H1 (cell line): Measurements from ENCODE around the gene GLIPR1. TPM values are rescaled to one million over a fixed set of nuclear protein-coding genes. Genes with fewer than 3 reads are reported as not detected.

Source experiments
- CTCF ChIA-PET: fragments of 300-600 bp; sonication (Branson Sonifier 250); formaldehyde crosslinking; loops from one replicate; lab custom pipeline; 2021; ENCODE audit not compliant: partially characterized antibody; lab: Charles Lee
- POLR2A ChIA-PET: fragments of 300-600 bp; sonication (Branson Sonifier 250); formaldehyde crosslinking; loops from one replicate; lab custom pipeline; 2021; ENCODE audit warnings: inconsistent platforms; ENCODE audit not compliant: partially characterized antibody; lab: Charles Lee
- DNase-seq, 2 experiments: peaks; one replicate each; pipeline versions ENCODE4 v3.0.0 to v3.0.0-alpha.2; 2010 to 2022; ENCODE audit warnings: low spot score in 2 of 2, low read depth in 1 of 2, mixed read lengths in 1 of 2
- FAIRE-seq: peaks from 2 replicates; lab custom pipeline; 2011; peaks lifted over from hg19 to GRCh38; lab: Jason Lieb, UNC
- H2AFZ ChIP-seq: 2 replicates; pipeline ENCODE4 v1.8.1; 2012; ENCODE audit warnings: low read length, inconsistent platforms
- H2AK5ac ChIP-seq: 2 replicates; pipeline ENCODE4 v1.6.1; 2013; ENCODE audit warnings: low read depth, low read length
- H2BK120ac ChIP-seq: replicated peaks from 2 replicates; pipeline ENCODE3; 2013; ENCODE audit warnings: low read depth, low read length, inconsistent platforms
- H2BK12ac ChIP-seq: 2 replicates; pipeline ENCODE4 v1.6.1; 2013; ENCODE audit warnings: low read depth, low read length
- H2BK15ac ChIP-seq: 2 replicates; pipeline ENCODE4 v1.6.1; 2013; ENCODE audit warnings: low read length
- H2BK20ac ChIP-seq: 2 replicates; pipeline ENCODE4 v1.6.1; 2013; ENCODE audit warnings: low read length
- H2BK5ac ChIP-seq: 2 replicates; pipeline ENCODE4 v1.6.1; 2013; ENCODE audit warnings: low read depth, low read length
- H3K14ac ChIP-seq: 2 replicates; pipeline ENCODE4 v1.6.1; 2013; ENCODE audit warnings: inconsistent platforms; ENCODE audit not compliant: insufficient read length
- H3K18ac ChIP-seq: 2 replicates; pipeline ENCODE4 v1.6.1; 2013; ENCODE audit warnings: low read length; ENCODE audit errors: extremely low read depth
- H3K23ac ChIP-seq: 2 replicates; pipeline ENCODE4 v1.6.1; 2013; ENCODE audit warnings: inconsistent platforms; ENCODE audit not compliant: insufficient read length
- H3K23me2 ChIP-seq: 2 replicates; pipeline ENCODE4 v1.6.1; 2013; ENCODE audit warnings: low read depth, low read length
- H3K27ac ChIP-seq: 2 replicates; pipeline ENCODE4 v1.6.1; 2011; ENCODE audit warnings: low read depth, low read length, inconsistent platforms
- H3K27me3 ChIP-seq, 4 experiments: replicated peaks in 1 of 4; 1 replicate in 1 of 4; 2 replicates in 3 of 4; pipeline versions ENCODE4 v1.6.1 to v1.8.1; 2011 to 2013; ENCODE audit warnings: low read length in 3 of 4, mild to moderate bottlenecking in 3 of 4, inconsistent platforms in 2 of 4, mixed read lengths in 2 of 4, moderate library complexity in 1 of 4; ENCODE audit not compliant: control insufficient read depth in 3 of 4, insufficient read depth in 3 of 4; ENCODE audit errors: extremely low read depth in 1 of 4
- H3K36me3 ChIP-seq, 4 experiments: 2 replicates each; pipeline versions ENCODE4 v1.6.1 to v1.8.1; 2011 to 2013; ENCODE audit warnings: mild to moderate bottlenecking in 4 of 4, low read length in 3 of 4, moderate library complexity in 2 of 4, control low read depth in 1 of 4, inconsistent platforms in 1 of 4; ENCODE audit not compliant: insufficient read depth in 4 of 4, control insufficient read depth in 2 of 4
- H3K4ac ChIP-seq: replicated peaks from 2 replicates; pipeline ENCODE3; 2013; ENCODE audit warnings: low read length, low read depth, mixed read lengths, inconsistent platforms; ENCODE audit not compliant: insufficient read length
- H3K4me1 ChIP-seq, 4 experiments: replicated peaks in 1 of 4; 1 replicate in 1 of 4; 2 replicates in 3 of 4; pipeline versions ENCODE4 v1.6.1 to v1.8.1; 2011 to 2013; ENCODE audit warnings: low read length in 3 of 4, inconsistent platforms in 2 of 4, mixed read lengths in 1 of 4; ENCODE audit not compliant: insufficient read depth in 4 of 4, control insufficient read depth in 3 of 4
- H3K4me2 ChIP-seq, 2 experiments: 2 replicates each; pipeline versions ENCODE4 v1.6.1 to v1.8.1; 2011 to 2013; ENCODE audit warnings: low read depth in 2 of 2, low read length in 2 of 2, control low read depth in 1 of 2, inconsistent platforms in 1 of 2, mild to moderate bottlenecking in 1 of 2; ENCODE audit not compliant: insufficient read depth in 1 of 2
- H3K4me3 ChIP-seq, 4 experiments: fragments of 200-600, 300-600 bp in 1 of 4; sonication (generic), shearing (Covaris generic), sonication (Bioruptor Twin) in 1 of 4; 2 replicates each; pipeline versions ENCODE4 v1.5.1 to v1.8.1; 2011 to 2016; ENCODE audit warnings: low read length in 4 of 4, low read depth in 3 of 4, control low read depth in 2 of 4, inconsistent platforms in 2 of 4, mild to moderate bottlenecking in 2 of 4, mixed read lengths in 1 of 4, moderate library complexity in 1 of 4; ENCODE audit not compliant: insufficient read depth in 2 of 4; ENCODE audit errors: extremely low read depth in 1 of 4
- H3K56ac ChIP-seq: replicated peaks from 2 replicates; pipeline ENCODE3; 2013; ENCODE audit warnings: low read depth, mild to moderate bottlenecking, mixed read lengths, low read length, inconsistent platforms; ENCODE audit not compliant: insufficient read length
- H3K79me1 ChIP-seq: 2 replicates; pipeline ENCODE4 v1.6.1; 2013; ENCODE audit warnings: low read depth, low read length, control low read depth
- H3K79me2 ChIP-seq, 2 experiments: 2 replicates each; pipeline versions ENCODE4 v1.6.1 to v1.8.1; 2012 to 2013; ENCODE audit warnings: low read length in 2 of 2, mild to moderate bottlenecking in 2 of 2, inconsistent platforms in 1 of 2; ENCODE audit not compliant: insufficient read depth in 2 of 2, control insufficient read depth in 1 of 2
- H3K9ac ChIP-seq, 4 experiments: replicated peaks in 1 of 4; 1 replicate in 1 of 4; 2 replicates in 3 of 4; pipeline versions ENCODE4 v1.6.1 to v1.8.1; 2011 to 2013; ENCODE audit warnings: low read depth in 3 of 4, low read length in 3 of 4, control low read depth in 2 of 4, mild to moderate bottlenecking in 2 of 4, moderate library complexity in 2 of 4, inconsistent platforms in 1 of 4; ENCODE audit errors: extremely low read depth in 1 of 4
- H3K9me3 ChIP-seq, 2 experiments: 2 replicates each; pipeline versions ENCODE4 v1.6.1 to v1.8.1; 2012 to 2013; ENCODE audit warnings: mild to moderate bottlenecking in 2 of 2, moderate library complexity in 2 of 2, control low read depth in 1 of 2, inconsistent platforms in 1 of 2, low read depth in 1 of 2, low read length in 1 of 2, mixed read lengths in 1 of 2; ENCODE audit not compliant: insufficient read depth in 2 of 2
- H4K20me1 ChIP-seq, 2 experiments: replicated peaks in 1 of 2; 2 replicates each; pipeline versions ENCODE3 to v1.8.1; 2011 to 2013; ENCODE audit warnings: inconsistent platforms in 2 of 2, low read length in 2 of 2, mild to moderate bottlenecking in 1 of 2; ENCODE audit not compliant: insufficient read depth in 2 of 2, control insufficient read depth in 1 of 2
- H4K5ac ChIP-seq: 2 replicates; pipeline ENCODE4 v1.6.1; 2013; ENCODE audit warnings: low read length, low read depth, mixed read lengths, inconsistent platforms; ENCODE audit not compliant: insufficient read length
- H4K8ac ChIP-seq: 2 replicates; pipeline ENCODE4 v1.8.0; 2013; ENCODE audit warnings: mild to moderate bottlenecking, moderate library complexity, low read length, inconsistent platforms; ENCODE audit not compliant: insufficient read depth; ENCODE audit errors: extremely low read depth
- H4K91ac ChIP-seq: replicated peaks from 2 replicates; pipeline ENCODE3; 2013; ENCODE audit warnings: low read length, mixed read lengths, inconsistent platforms; ENCODE audit not compliant: insufficient read length
- CBX8 ChIP-seq: fragments of 300-800, 300-1000 bp; sonication (generic); IDR thresholded peaks from 2 replicates; pipeline ENCODE4 v1.7.1; 2016; ENCODE audit warnings: low read depth, low read length, borderline replicate concordance
- KDM1A ChIP-seq: fragments of 200-600, 300-600 bp; sonication (generic); IDR thresholded peaks from 2 replicates; pipeline ENCODE4 v1.7.1; 2016; ENCODE audit warnings: mild to moderate bottlenecking, low read length, borderline replicate concordance
- NRF1 ChIP-seq: IDR thresholded peaks from 2 replicates; pipeline ENCODE4 v1.6.1; 2011; ENCODE audit warnings: mild to moderate bottlenecking, low read depth, low read length, improper control_type of control experiment
- WGBS, 2 experiments: shearing (Covaris generic) in 1 of 2; methylation state at CpG; one replicate each; pipeline versions ENCODE4 v1.1.6 to v1.1.7; 2013 to 2015; ENCODE audit warnings: low lambda C conversion rate in 2 of 2, mixed read lengths in 2 of 2, inconsistent platforms in 1 of 2, low coverage in 1 of 2, missing lambda C conversion rate in 1 of 2; ENCODE audit not compliant: insufficient replicate concordance in 2 of 2, insufficient coverage in 1 of 2, insufficient read length in 1 of 2; ENCODE audit errors: extremely low coverage in 1 of 2, missing lambda C conversion rate in 1 of 2; 5-methylcytosine and 5-hydroxymethylcytosine counted together
- polyA plus RNA-seq, 7 experiments: library from polyadenylated mRNA; depleted of rRNA in 3 of 7; stranded (reverse) in 5 of 7; unstranded in 2 of 7; fragments of >200 nt in 5 of 7; fragments of 200-250 nt in 2 of 7; gene quantifications; 1 replicate in 5 of 7; 2 replicates in 1 of 7; 4 replicates in 1 of 7; pipeline versions ENCODE4 v1.2.1 to v1.2.3, GENCODE V29; 2011 to 2013; ENCODE audit warnings: missing spikeins in 2 of 7, mixed read lengths in 2 of 7
- total RNA-seq: library from RNA; stranded (reverse); fragmentation: NEBNext Ultra II Directional; extraction: Animal tissue kit (Norgen Biotek cat#: 25700); gene quantifications from 2 replicates; pipeline ENCODE4 v1.2.1, GENCODE V29; 2021

Gene GLIPR1
- total and polyA plus RNA-seq, 2 of the 8 experiments (the other 6 are each of a cell fraction or from before 2014, with no cell fraction given): 0.23 to 1.5 TPM

GRCh38 chr12:75503866-75504265 is 23.3 kb downstream of the GLIPR1 start:
- Histone ChIP-seq H3K9me3 (no peaks in the 10 kb centered on the region), H3K36me3 (peaks cover 17 to 78% (median 34%) of the 10 kb centered on the region in 4 experiments), H4K8ac (no peak overlapping the region), H3K18ac (no peak overlapping the region), H2BK120ac (no peak overlapping the region), H3K14ac (no peak overlapping the region), H3K79me2 (peaks cover 0 to 24% of the 10 kb centered on the region in 2 experiments; a peak in 2 of 4 replicates), H3K4ac (no peak overlapping the region), H2BK20ac (no peak overlapping the region), H3K4me3 (no peak overlapping the region), H2AFZ (no peak overlapping the region), H3K4me2 (no peak overlapping the region), H3K23me2 (no peaks in the 10 kb centered on the region), H3K79me1 (no peaks in the 10 kb centered on the region), H2BK12ac (no peak overlapping the region), H2AK5ac (no peak overlapping the region), H3K27ac (no peak overlapping the region), H4K5ac (no peak overlapping the region), H2BK5ac (no peak overlapping the region), H3K56ac (no peak overlapping the region), H3K23ac (no peak overlapping the region), H4K91ac (no peak overlapping the region), H2BK15ac (no peak overlapping the region), H4K20me1 (peaks cover 2% of the 10 kb centered on the region in 2 experiments), H3K27me3 (no peaks in the 10 kb centered on the region), H3K9ac (no peak overlapping the region), H3K4me1 (no peaks in the 10 kb centered on the region)
- CTCF ChIA-PET: interaction anchor here (5.2 kb wide), 1 partner anchor 19 kb away, joined by 40 read pairs; no protein-coding TSS in a partner anchor
- TF ChIP-seq CBX8 (no peak), NRF1 (no peak), KDM1A (no peak)
- POLR2A ChIA-PET: no interaction called here
- FAIRE-seq: no peak
- WGBS, 2 experiments: 92% methylated on average over 3 of the region's 3 CpGs; no CpG with 5 or more reads in 1 of the 2 experiments
- DNase-seq: no peak
